WERI-Rb-1 (cell line): Measurements from ENCODE around the gene AMDHD2.

Experiments used
- DNase-seq: peaks from one replicate; pipeline ENCODE4 v3.0.0-alpha.2; 2020
- H3K27ac ChIP-seq: fragments of 250-450 bp; sonication (Bioruptor Pico); 2 replicates; pipeline ENCODE4 v1.5.1; 2020; ENCODE audit warnings: mild to moderate bottlenecking, moderate library complexity
- H3K27me3 ChIP-seq: fragments of 250-450 bp; sonication (Bioruptor Pico); 2 replicates; pipeline ENCODE4 v1.5.1; 2021; ENCODE audit warnings: mild to moderate bottlenecking, low read depth, moderate library complexity; ENCODE audit not compliant: insufficient read depth, severe bottlenecking
- H3K36me3 ChIP-seq: fragments of 250-450 bp; sonication (Bioruptor Pico); 2 replicates; pipeline ENCODE4 v1.5.1; 2020; ENCODE audit warnings: mild to moderate bottlenecking, moderate library complexity
- H3K4me3 ChIP-seq: 2 replicates; pipeline ENCODE4 v1.5.1; 2011; ENCODE audit warnings: low read depth, mild to moderate bottlenecking, control low read depth, low read length
- H3K9me3 ChIP-seq: fragments of 250-450 bp; sonication (Bioruptor Pico); 2 replicates; pipeline ENCODE4 v1.5.1; 2021; ENCODE audit warnings: mild to moderate bottlenecking, moderate library complexity; ENCODE audit not compliant: severe bottlenecking
- CTCF ChIP-seq: IDR thresholded peaks from 2 replicates; pipeline ENCODE4 v1.5.1; 2011; ENCODE audit warnings: low read depth, mild to moderate bottlenecking, control low read depth, inconsistent platforms, low read length

The AMDHD2 gene

GRCh38 chr16:2516391-2517240 is 3.6 kb upstream of the AMDHD2 start:
- peaks cover 37% of the 10 kb centered on the region for H3K36me3 ChIP-seq
- no peak overlapping the region for H3K4me3 ChIP-seq
- no peak overlapping the region for H3K27ac ChIP-seq
- no peak for DNase-seq
- H3K9me3 ChIP-seq, result no peaks in the 10 kb centered on the region
- TF ChIP-seq CTCF, result no peak
- H3K27me3 ChIP-seq, result no peaks in the 10 kb centered on the region

GRCh38 chr16:2517954-2518605 is 2.1 kb upstream of the AMDHD2 start:
- TF ChIP-seq CTCF, result no peak
- H3K27ac ChIP-seq, result no peak overlapping the region
- DNase-seq, result no peak

GRCh38 chr16:2518823-2519710 is 1.1 kb upstream of the AMDHD2 start:
- peaks cover 55% of the 10 kb centered on the region for H3K36me3 ChIP-seq
- H3K27me3 ChIP-seq, result no peaks in the 10 kb centered on the region
- DNase-seq, result no peak
- no peak overlapping the region for H3K4me3 ChIP-seq
- TF ChIP-seq CTCF, result no peak
- no peak overlapping the region for H3K27ac ChIP-seq
- H3K9me3 ChIP-seq, result no peaks in the 10 kb centered on the region

More at GRCh38 chr16:2517954-2518605, 2.1 kb upstream of the AMDHD2 start:
- Histone ChIP-seq H3K36me3 (peaks cover 45% of the 10 kb centered on the region), H3K4me3 (no peak overlapping the region), H3K27me3 (no peaks in the 10 kb centered on the region), H3K9me3 (no peaks in the 10 kb centered on the region)

GRCh38 chr16:2519711-2520080 is 475 bp upstream of the AMDHD2 start:
- H3K36me3 ChIP-seq, result peaks cover 61% of the 10 kb centered on the region
- no peak for DNase-seq
- no peaks in the 10 kb centered on the region for H3K27me3 ChIP-seq
- peak overlapping the region; percentile 61; the same call in 1 of the 2 replicates for H3K27ac ChIP-seq
- H3K9me3 ChIP-seq, result no peaks in the 10 kb centered on the region
- TF ChIP-seq CTCF, result no peak
- no peak overlapping the region; the same call in 1 of the 2 replicates for H3K4me3 ChIP-seq

DNA sequence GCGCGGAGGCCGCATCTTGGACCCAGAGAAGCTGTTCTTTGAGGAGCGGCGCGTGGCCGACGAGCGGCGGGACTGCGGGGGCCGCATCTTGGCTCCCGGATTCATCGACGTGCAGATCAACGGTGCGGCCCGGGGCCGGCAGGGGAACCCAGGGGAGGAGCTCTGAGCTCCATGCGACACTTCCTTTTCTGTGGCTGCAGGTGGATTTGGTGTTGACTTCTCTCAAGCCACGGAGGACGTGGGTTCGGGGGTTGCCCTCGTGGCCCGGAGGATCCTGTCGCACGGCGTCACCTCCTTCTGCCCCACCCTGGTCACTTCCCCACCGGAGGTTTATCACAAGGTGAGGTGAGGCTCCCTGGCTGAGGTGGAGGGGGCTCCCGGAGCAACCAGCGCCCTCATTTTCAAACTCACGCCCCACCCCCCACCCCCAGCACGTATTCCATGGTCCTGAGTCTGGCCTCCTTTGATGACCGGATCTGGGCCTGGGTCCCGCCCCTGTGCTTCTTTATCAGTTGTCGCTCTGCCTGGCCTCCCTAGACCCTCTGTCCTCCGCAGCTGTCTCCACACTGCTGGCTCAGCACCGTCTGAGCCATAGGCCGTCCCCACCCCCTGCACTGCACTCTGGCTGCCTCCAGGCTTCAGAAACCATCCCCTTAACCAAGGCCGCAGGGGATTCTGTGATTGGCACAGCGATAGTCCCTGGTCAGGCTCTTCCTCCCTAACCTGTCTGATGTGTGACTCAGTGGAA is 787 bp downstream of the AMDHD2 start:
- TF ChIP-seq CTCF, result no peak
- Histone ChIP-seq H3K27ac (peak overlapping the region; percentile 45; the same call in 1 of the 2 replicates), H3K9me3 (no peaks in the 10 kb centered on the region), H3K36me3 (peaks cover 69% of the 10 kb centered on the region), H3K27me3 (no peaks in the 10 kb centered on the region), H3K4me3 (peak overlapping the region; percentile 62)
- DNase-seq, result no peak
